H1 (cell line): Measurements from ENCODE around the gene FAU. TPM values are rescaled to one million over a fixed set of nuclear protein-coding genes. Genes with fewer than 3 reads are reported as not detected.

ENCODE experiments used
- CHD7 ChIP-seq: fragments of 300-600 bp; sonication (generic); IDR thresholded peaks from 2 replicates; pipeline ENCODE4 v1.7.1; 2012; ENCODE audit warnings: low read length, moderate library complexity, mild to moderate bottlenecking, inconsistent platforms; ENCODE audit not compliant: insufficient replicate concordance
- KDM1A ChIP-seq: fragments of 200-600, 300-600 bp; sonication (generic); IDR thresholded peaks from 2 replicates; pipeline ENCODE4 v1.7.1; 2016; ENCODE audit warnings: mild to moderate bottlenecking, low read length, borderline replicate concordance
- KDM5A ChIP-seq: fragments of 200-600 bp; IDR thresholded peaks from 2 replicates; pipeline ENCODE4 v1.7.1; 2012; ENCODE audit warnings: mild to moderate bottlenecking, low read length, inconsistent platforms, mixed read lengths
- NANOG ChIP-seq: IDR thresholded peaks from 2 replicates; pipeline ENCODE4 v1.6.1; 2011; ENCODE audit warnings: low read length, low read depth, mild to moderate bottlenecking, inconsistent platforms; ENCODE audit not compliant: insufficient read depth, poor library complexity, severe bottlenecking
- SIX5 ChIP-seq: IDR thresholded peaks from 2 replicates; pipeline ENCODE4 v1.6.1; 2011; ENCODE audit warnings: mild to moderate bottlenecking, low read depth, low read length
- USF2 ChIP-seq: IDR thresholded peaks from 2 replicates; pipeline ENCODE4 v1.6.1; 2011; ENCODE audit warnings: low read length, improper control_type of control experiment
- ZNF274 ChIP-seq: IDR thresholded peaks from 2 replicates; pipeline ENCODE4 v1.7.0; 2012; ENCODE audit warnings: low read length, borderline replicate concordance; ENCODE audit errors: extremely low read depth
- polyA plus RNA-seq, 7 experiments: library from polyadenylated mRNA; depleted of rRNA in 3 of 7; stranded (reverse) in 5 of 7; unstranded in 2 of 7; fragments of >200 nt in 5 of 7; fragments of 200-250 nt in 2 of 7; gene quantifications; 1 replicate in 5 of 7; 2 replicates in 1 of 7; 4 replicates in 1 of 7; pipeline versions ENCODE4 v1.2.1 to v1.2.3, GENCODE V29; 2011 to 2013; ENCODE audit warnings: missing spikeins in 2 of 7, mixed read lengths in 2 of 7
- total RNA-seq: library from RNA; stranded (reverse); fragmentation: NEBNext Ultra II Directional; extraction: Animal tissue kit (Norgen Biotek cat#: 25700); gene quantifications from 2 replicates; pipeline ENCODE4 v1.2.1, GENCODE V29; 2021

Gene FAU
- total and polyA plus RNA-seq, 2 of the 8 experiments (the other 6 are each of a cell fraction or from before 2014, with no cell fraction given): 826 to 896 TPM

- TF ChIP-seq CHD7 (no peak), USF2 (no peak), NANOG (no peak), KDM1A (no peak), ZNF274 (no peak), KDM5A (no peak), SIX5 (no peak)
Measured at GRCh38 chr11:65135633-65136145, 13.8 kb upstream of the FAU start (continued).
